GM12873 (cell line): Measurements from ENCODE around the gene MAPK8.

ENCODE experiments used
- CTCF ChIP-seq: IDR thresholded peaks from 2 replicates; pipeline ENCODE4 v1.5.1; 2012; ENCODE audit warnings: low read depth, mild to moderate bottlenecking, moderate library complexity, low read length, control low read depth; ENCODE audit not compliant: insufficient read depth; ENCODE audit errors: missing control alignments

Gene MAPK8

GRCh38 chr10:48294431-48294830 is 12.0 kb upstream of the MAPK8 start:
- TF ChIP-seq CTCF, result no peak

GRCh38 chr10:48296576-48297098 is 9.8 kb upstream of the MAPK8 start:
- TF ChIP-seq CTCF, result no peak

DNA sequence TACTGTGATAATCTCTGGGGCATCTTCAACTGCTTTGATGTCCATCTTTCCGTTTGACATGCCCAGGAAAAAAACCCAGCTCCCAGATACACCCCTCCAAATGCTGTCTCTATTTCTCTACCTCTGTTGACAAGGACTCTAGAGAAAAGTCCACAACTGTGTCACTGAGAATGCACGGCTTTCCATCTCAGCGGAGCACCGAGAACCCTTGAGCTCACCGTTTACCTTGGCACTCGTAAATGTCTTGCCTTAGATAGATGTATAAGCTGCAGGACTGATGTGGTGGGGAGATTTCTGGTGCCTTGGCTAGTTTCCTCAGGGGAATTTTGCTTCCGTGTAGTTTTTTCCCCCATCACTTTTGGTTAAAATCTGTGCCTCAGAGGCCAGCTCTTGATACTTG is 7.4 kb upstream of the MAPK8 start:
- TF ChIP-seq CTCF, result no peak

- no peak for TF ChIP-seq CTCF
These were observed 6.8 kb upstream of the MAPK8 start for GRCh38 chr10:48299692-48300091.

- no peak for TF ChIP-seq CTCF
These were observed 5.9 kb upstream of the MAPK8 start for GRCh38 chr10:48300556-48300955.

GRCh38 chr10:48302515-48303476 is 3.7 kb upstream of the MAPK8 start:
- no peak for TF ChIP-seq CTCF

DNA sequence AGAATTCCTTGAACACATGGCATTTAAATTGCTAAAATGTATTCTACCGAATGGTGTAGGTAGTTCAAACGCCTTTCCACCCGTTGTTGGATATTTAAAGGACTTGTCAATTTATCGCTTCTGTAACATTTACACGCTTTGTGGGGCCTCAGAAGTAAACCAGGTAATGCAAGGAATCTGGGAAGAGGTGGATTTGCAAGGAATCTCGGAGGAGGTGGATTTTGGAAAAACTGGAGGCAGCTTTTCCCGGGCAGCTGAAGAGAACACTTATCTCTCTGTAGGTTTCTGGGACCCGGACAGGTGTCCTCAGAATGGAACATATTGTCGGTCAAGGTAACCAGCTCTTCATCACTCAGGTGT is 592 bp upstream of the MAPK8 start:
- no peak for TF ChIP-seq CTCF
